GM12878 (cell line): Measurements from ENCODE around the gene USP14. TPM values are rescaled to one million over a fixed set of nuclear protein-coding genes. Genes with fewer than 3 reads are reported as not detected.

Source experiments
- ATAC-seq: fragments of 200-7000 bp; cut with Tn5 transposase; 3 replicates; pipeline ENCODE4 v1.9.1; 2020; ENCODE audit warnings: mild to moderate bottlenecking, moderate library complexity
- BruUV-seq: library from RNA; stranded (reverse); fragments of 400-500 nt; replicated peaks from 2 replicates; lab custom pipeline; 2021; lab: Mats Ljungman, UMichigan
- CTCF ChIA-PET: fragments of 300-600 bp; sonication (Branson Sonifier 250); formaldehyde crosslinking; extraction: SDS; loops from one replicate; lab custom pipeline; 2021; ENCODE audit warnings: inconsistent platforms; lab: Yijun Ruan, JAX
- POLR2A ChIA-PET: fragments of 350-600 bp; formaldehyde crosslinking; extraction: SDS; loops from one replicate; lab custom pipeline; 2021; ENCODE audit warnings: inconsistent platforms; lab: Charles Lee
- RAD21 ChIA-PET: fragments of 300-600 bp; sonication (Branson Sonifier 250); formaldehyde crosslinking; loops from one replicate; lab custom pipeline; 2023; ENCODE audit warnings: antibody characterized with exemption; ENCODE audit not compliant: unreplicated experiment; lab: Charles Lee
- SMC1A ChIA-PET: fragments of 300-600 bp; sonication (Branson Sonifier 250); formaldehyde crosslinking; loops from one replicate; lab custom pipeline; 2023; ENCODE audit not compliant: unreplicated experiment, uncharacterized antibody; lab: Charles Lee
- DNase-seq: peaks from one replicate; pipeline ENCODE4 v3.0.0-alpha.2; 2011; ENCODE audit warnings: low read depth, low spot score
- FAIRE-seq: peaks from 3 replicates; lab custom pipeline; 2011; peaks lifted over from hg19 to GRCh38; lab: Jason Lieb, UNC
- H2AFZ ChIP-seq: 2 replicates; pipeline ENCODE4 v1.6.0; 2011; ENCODE audit warnings: low read depth, low read length, control low read depth; ENCODE audit not compliant: control insufficient read depth
- H3K27ac ChIP-seq: 2 replicates; pipeline ENCODE4 v1.5.1; 2011; ENCODE audit warnings: control low read depth; ENCODE audit not compliant: control insufficient read depth, insufficient read depth
- H3K27me3 ChIP-seq, 2 experiments: replicated peaks in 1 of 2; 2 replicates each; pipeline versions ENCODE4 v1.6.0 to v1.6.1; 2011; ENCODE audit warnings: low read length in 1 of 2; ENCODE audit not compliant: control insufficient read depth in 2 of 2, insufficient read depth in 2 of 2
- H3K36me3 ChIP-seq, 2 experiments: 2 replicates each; pipeline ENCODE4 v1.5.1; 2011; ENCODE audit warnings: low read length in 1 of 2; ENCODE audit not compliant: control insufficient read depth in 2 of 2, insufficient read depth in 2 of 2
- H3K4me1 ChIP-seq: 2 replicates; pipeline ENCODE4 v1.6.1; 2011; ENCODE audit warnings: mild to moderate bottlenecking, low read length, moderate library complexity, mixed read lengths; ENCODE audit not compliant: control insufficient read depth, insufficient read depth
- H3K4me2 ChIP-seq: 2 replicates; pipeline ENCODE4 v1.6.0; 2011; ENCODE audit warnings: control low read depth; ENCODE audit not compliant: control insufficient read depth, insufficient read depth
- H3K4me3 ChIP-seq: fragments of 200-600 bp; sonication (generic); 2 replicates; pipeline ENCODE4 v1.5.1; 2016
- H3K79me2 ChIP-seq: 2 replicates; pipeline ENCODE4 v1.6.0; 2011; ENCODE audit warnings: low read length; ENCODE audit not compliant: control insufficient read depth, insufficient read depth
- H3K9ac ChIP-seq: 2 replicates; pipeline ENCODE4 v1.8.0; 2011; ENCODE audit warnings: low read length, control low read depth, mixed read lengths; ENCODE audit not compliant: control insufficient read depth, insufficient read depth
- H3K9me3 ChIP-seq: replicated peaks from 3 replicates; pipeline ENCODE4 v1.5.1; 2011; ENCODE audit warnings: mild to moderate bottlenecking, low read length; ENCODE audit not compliant: control insufficient read depth, insufficient read depth
- H4K20me1 ChIP-seq: 2 replicates; pipeline ENCODE4 v1.6.0; 2011; ENCODE audit not compliant: control insufficient read depth, insufficient read depth
- EZH2 ChIP-seq: IDR thresholded peaks from 2 replicates; pipeline ENCODE4 v1.6.1; 2012; ENCODE audit warnings: low read depth, mild to moderate bottlenecking, control low read depth, inconsistent platforms, low read length, borderline replicate concordance; ENCODE audit not compliant: control insufficient read depth
- HDAC6 ChIP-seq: fragments of 200-600 bp; sonication (generic); IDR thresholded peaks from one replicate; pipeline ENCODE4 v1.8.0; 2017; ENCODE audit warnings: antibody characterized with exemption; ENCODE audit not compliant: unreplicated experiment
- IRF5 ChIP-seq: fragments of 450-650 bp; IDR thresholded peaks from 2 replicates; pipeline ENCODE4 v1.6.1; 2017; ENCODE audit warnings: borderline replicate concordance
- KLF5 ChIP-seq: fragments of 450-650 bp; IDR thresholded peaks from 2 replicates; pipeline ENCODE4 v1.6.1; 2014; ENCODE audit warnings: mild to moderate bottlenecking; ENCODE audit not compliant: partially characterized antibody
- NFIC ChIP-seq: IDR thresholded peaks from 2 replicates; pipeline ENCODE4 v1.6.1; 2012; ENCODE audit warnings: low read depth, mild to moderate bottlenecking, inconsistent platforms, low read length, moderate library complexity
- NFYA ChIP-seq: IDR thresholded peaks from 2 replicates; pipeline ENCODE4 v1.6.1; 2011; ENCODE audit warnings: low read depth, mild to moderate bottlenecking, low read length, improper control_type of control experiment, borderline replicate concordance
- NKRF ChIP-seq: fragments of 450-650 bp; conservative IDR thresholded peaks from 2 replicates; pipeline ENCODE4 v1.6.1; 2017; ENCODE audit warnings: mild to moderate bottlenecking, moderate library complexity
- PML ChIP-seq: IDR thresholded peaks from 2 replicates; pipeline ENCODE4 v1.6.1; 2012; ENCODE audit warnings: low read length, inconsistent platforms
- SMAD1 ChIP-seq: fragments of 450-650 bp; IDR thresholded peaks from 2 replicates; pipeline ENCODE4 v1.6.1; 2018; ENCODE audit warnings: mild to moderate bottlenecking, low read depth; ENCODE audit not compliant: partially characterized antibody
- SREBF1 ChIP-seq: IDR thresholded peaks from 2 replicates; pipeline ENCODE4 v1.6.1; 2012; ENCODE audit warnings: mild to moderate bottlenecking, low read length
- SRF ChIP-seq, 2 experiments: IDR thresholded peaks; 2 replicates each; pipeline ENCODE4 v1.6.1; 2011; ENCODE audit warnings: low read depth in 2 of 2, low read length in 2 of 2, mild to moderate bottlenecking in 1 of 2, moderate library complexity in 1 of 2
- SUZ12 ChIP-seq: fragments of 200-600 bp; sonication (generic); IDR thresholded peaks from one replicate; pipeline ENCODE4 v1.6.1; 2018; ENCODE audit warnings: antibody characterized with exemption, mild to moderate bottlenecking; ENCODE audit not compliant: unreplicated experiment
- ZNF207 ChIP-seq: fragments of 450-650 bp; IDR thresholded peaks from 2 replicates; pipeline ENCODE4 v1.6.1; 2014; ENCODE audit warnings: antibody characterized with exemption, mild to moderate bottlenecking, borderline replicate concordance
- WGBS: methylation state at CpG from one replicate; pipeline ENCODE4 v1.1.6; 2016; ENCODE audit warnings: low lambda C conversion rate; ENCODE audit not compliant: insufficient replicate concordance, insufficient coverage; ENCODE audit errors: missing lambda C conversion rate; 5-methylcytosine and 5-hydroxymethylcytosine counted together
- in situ Hi-C: fragments of 300-500 bp; cut with MboI; formaldehyde crosslinking; loops from 9 replicates; pipeline ENCODE4 v1.14.3; 2018; ENCODE audit warnings: mixed read lengths
- intact Hi-C: fragments of 100-400 bp; cut with micrococcal nuclease; formaldehyde crosslinking; loops from one replicate; pipeline ENCODE4 v1.14.2; 2022; ENCODE audit not compliant: unreplicated experiment
- polyA plus RNA-seq, 11 experiments: library from polyadenylated mRNA; depleted of rRNA in 4 of 11; unstranded in 6 of 11; stranded (reverse) in 5 of 11; fragments of >200 nt; fragmentation: Nextera tagmentation in 4 of 11; fragmentation: Illumina TruSeq in 1 of 11; extraction: Ambion mirVana in 4 of 11; extraction: Trizol in 1 of 11; gene quantifications; 1 replicate in 1 of 11; 2 replicates in 10 of 11; pipeline versions ENCODE4 v1.2.1 to v1.2.3, GENCODE V29; 2011 to 2016; ENCODE audit warnings: inconsistent platforms in 2 of 11, missing spikeins in 2 of 11, low read depth in 1 of 11
- total RNA-seq, 4 experiments: library from RNA; depleted of rRNA in 3 of 4; stranded (reverse); fragments of >200 nt in 3 of 4; fragmentation: Illumina TruSeq in 1 of 4; extraction: Trizol in 1 of 4; gene quantifications; 2 replicates each; pipeline versions ENCODE4 v1.2.1 to v1.2.3, GENCODE V29; 2013 to 2021

Gene USP14
- total and polyA plus RNA-seq, 10 of the 15 experiments (the other 5 are each of a cell fraction or from before 2014, with no cell fraction given) = 14.3 to 127 (median 29.6) TPM

GRCh38 chr18:191725-192124, 33.4 kb downstream of the USP14 start:
- intact Hi-C loops = no loop called here
- H3K9ac ChIP-seq = no peak overlapping the region
- TF ChIP-seq SRF (IDR thresholded peaks at IDR 0.05; ENCODE audit: low read depth in 2 of 2, low read length in 2 of 2) (no peak), HDAC6 (no peak), NFIC (no peak), IRF5 (no peak), EZH2 (no peak)
- H3K4me1 ChIP-seq = no peaks in the 10 kb centered on the region
- ATAC-seq = no peak
- in situ Hi-C loops = no loop called here
- ChIA-PET RAD21 (no interaction called here), SMC1A (interaction anchor here (1.0 to 1.2 kb wide), 3 partner anchors 10 to 63 kb away, joined by 3 to 4 read pairs (median 3); no protein-coding TSS in a partner anchor), CTCF (interaction anchor here (0.9 to 1.3 kb wide), 2 partner anchors 14 to 23 kb away, joined by 4 read pairs; no protein-coding TSS in a partner anchor), POLR2A (no interaction called here)
- no TSS peak for BruUV-seq
- H4K20me1 ChIP-seq = no peaks in the 10 kb centered on the region
- 100% methylated on average over 1 of the region's 1 CpG for WGBS
- H3K27me3 ChIP-seq = no peaks in the 10 kb centered on the region
- H3K36me3 ChIP-seq = peaks cover 0 to 1% of the 10 kb centered on the region in 2 experiments; a peak in 2 of 4 replicates
- no peak overlapping the region for H3K27ac ChIP-seq
- FAIRE-seq = no peak
- H3K4me3 ChIP-seq = no peak overlapping the region
- no peak overlapping the region for H3K4me2 ChIP-seq
- H3K9me3 ChIP-seq = no peaks in the 10 kb centered on the region
- peaks cover 5% of the 10 kb centered on the region for H3K79me2 ChIP-seq
- no peak overlapping the region for H2AFZ ChIP-seq
- DNase-seq = no peak

GRCh38 chr18:192801-193200, 34.4 kb downstream of the USP14 start:
- Histone ChIP-seq H3K4me1 (no peaks in the 10 kb centered on the region), H3K9me3 (no peaks in the 10 kb centered on the region), H3K79me2 (peaks cover 5% of the 10 kb centered on the region), H3K27ac (no peak overlapping the region), H3K27me3 (no peaks in the 10 kb centered on the region), H3K4me3 (no peak overlapping the region), H4K20me1 (no peaks in the 10 kb centered on the region), H2AFZ (no peak overlapping the region), H3K9ac (no peak overlapping the region), H3K4me2 (no peak overlapping the region), H3K36me3 (peaks cover 0 to 5% of the 10 kb centered on the region in 2 experiments; a peak in 2 of 4 replicates)
- CTCF ChIA-PET = interaction anchor here (1.3 kb wide), 1 partner anchor 15 kb away, joined by 4 read pairs; no protein-coding TSS in a partner anchor
- RAD21 ChIA-PET = no interaction called here
- DNase-seq (no peak), ATAC-seq (no peak), FAIRE-seq (no peak)
- no TSS peak for BruUV-seq
- SMC1A ChIA-PET = interaction anchor here (1.1 to 1.2 kb wide), 2 partner anchors 9 to 28 kb away, joined by 3 to 4 read pairs; no protein-coding TSS in a partner anchor
- POLR2A ChIA-PET = no interaction called here
- WGBS = over 99% methylated on average over 7 of the region's 7 CpGs
- in situ Hi-C loops = no loop called here
- intact Hi-C loops = no loop called here
- TF ChIP-seq SUZ12 (no peak), SMAD1 (no peak), ZNF207 (no peak), NKRF (no peak), KLF5 (no peak), PML (no peak), NFYA (no peak), SREBF1 (no peak)
